Brain microvascular endothelial cell (primary cell): ENCODE data around the gene DIAPH3.
A peak's percentile ranks its signal among the peaks of the same experiment; 100 is the strongest.

ENCODE experiments used
- DNase-seq: peaks from one replicate; pipeline ENCODE4 v3.0.0-alpha.2; 2020
- H3K27ac ChIP-seq: fragments of 250-450 bp; sonication (Bioruptor Pico); 2 replicates; pipeline ENCODE4 v1.5.1; 2020; ENCODE audit warnings: mild to moderate bottlenecking, moderate library complexity
- H3K27me3 ChIP-seq: fragments of 250-450 bp; sonication (Bioruptor Pico); replicated peaks from 2 replicates; pipeline ENCODE4 v1.5.1; 2020; ENCODE audit warnings: mild to moderate bottlenecking
- H3K36me3 ChIP-seq: fragments of 250-450 bp; sonication (Bioruptor Pico); replicated peaks from 2 replicates; pipeline ENCODE4 v1.5.1; 2020; ENCODE audit warnings: mild to moderate bottlenecking
- H3K4me3 ChIP-seq: 2 replicates; pipeline ENCODE4 v1.5.1; 2011; ENCODE audit warnings: low read depth, mild to moderate bottlenecking, control low read depth, low read length, moderate library complexity
- CTCF ChIP-seq: IDR thresholded peaks from 2 replicates; pipeline ENCODE4 v1.5.1; 2011; ENCODE audit warnings: low read depth, mild to moderate bottlenecking, moderate library complexity, low read length, control low read depth, inconsistent platforms; ENCODE audit errors: missing control alignments
- in situ Hi-C: cut with HindIII; loops from 2 replicates; pipeline ENCODE4 v1.10.0; 2017; ENCODE audit warnings: low sequenced_read_pairs, low pct_ligation_motif_present

DIAPH3 gene

GRCh38 chr13:59996461-59996980 is 167.2 kb downstream of the DIAPH3 start:
- H3K36me3 ChIP-seq = no peaks in the 10 kb centered on the region
- no peak overlapping the region for H3K4me3 ChIP-seq
- no peak overlapping the region for H3K27ac ChIP-seq
- DNase-seq = no peak
- TF ChIP-seq CTCF = no peak
- in situ Hi-C loops = no loop called here
- H3K27me3 ChIP-seq = no peaks in the 10 kb centered on the region

- H3K4me3 ChIP-seq = no peak overlapping the region
- no peak overlapping the region for H3K27ac ChIP-seq
- no peak for TF ChIP-seq CTCF
- in situ Hi-C loops = no loop called here
- no peaks in the 10 kb centered on the region for H3K27me3 ChIP-seq
- no peak for DNase-seq
- H3K36me3 ChIP-seq = no peaks in the 10 kb centered on the region
These were observed 172.3 kb downstream of the DIAPH3 start for GRCh38 chr13:59991395-59991794.

GRCh38 chr13:59982631-59983382 is 180.9 kb downstream of the DIAPH3 start:
- Histone ChIP-seq H3K27me3 (no peaks in the 10 kb centered on the region), H3K27ac (peak overlapping the region; percentile 34), H3K36me3 (no peaks in the 10 kb centered on the region), H3K4me3 (peak overlapping the region; percentile 23)
- peak; percentile 25 for DNase-seq
- TF ChIP-seq CTCF = no peak
- in situ Hi-C loops = no loop called here

- in situ Hi-C loops = no loop called here
These were observed 184.1 kb downstream of the DIAPH3 start for GRCh38 chr13:59979589-59979988.

GRCh38 chr13:59978862-59979261 is 184.9 kb downstream of the DIAPH3 start:
- in situ Hi-C loops = no loop called here
- Histone ChIP-seq H3K4me3 (no peak overlapping the region), H3K36me3 (no peaks in the 10 kb centered on the region), H3K27me3 (no peaks in the 10 kb centered on the region), H3K27ac (no peak overlapping the region)
- DNase-seq = no peak
- TF ChIP-seq CTCF = no peak

More at GRCh38 chr13:59979589-59979988, 184.1 kb downstream of the DIAPH3 start:
- TF ChIP-seq CTCF = no peak
- H3K27me3 ChIP-seq = no peaks in the 10 kb centered on the region
- H3K4me3 ChIP-seq = no peak overlapping the region
- H3K27ac ChIP-seq = no peak overlapping the region
- DNase-seq = no peak
- no peaks in the 10 kb centered on the region for H3K36me3 ChIP-seq
